ENCODE data around the gene ATP1A3.
"Not testable (repeated sequence)": the region's sequence is repeated elsewhere in the genome, so short reads cannot be mapped to it uniquely, and the experiment has no call there.

ATP1A3 gene

GRCh38 chr19:41944336-41944735, 49.7 kb downstream of the ATP1A3 start:
- DNase-seq, result no peak

GRCh38 chr19:41941410-41942202, 52.4 kb downstream of the ATP1A3 start:
- no peak for DNase-seq

- DNase-seq, result no peak
These were observed 53.2 kb downstream of the ATP1A3 start for GRCh38 chr19:41940731-41941409.

- DNase-seq, result no peak
These were observed 53.9 kb downstream of the ATP1A3 start for GRCh38 chr19:41939861-41940730.

- not testable (repeated sequence) for DNase-seq
These were observed 54.8 kb downstream of the ATP1A3 start for GRCh38 chr19:41939209-41939608.

GRCh38 chr19:41937525-41938468, 56.2 kb downstream of the ATP1A3 start:
- no peak for DNase-seq

GRCh38 chr19:41936961-41937360, 57.1 kb downstream of the ATP1A3 start:
- no peak for DNase-seq

- no peak for DNase-seq
These were observed 57.6 kb downstream of the ATP1A3 start for GRCh38 chr19:41936416-41936850.

- DNase-seq, result no peak
These were observed 58.1 kb downstream of the ATP1A3 start for GRCh38 chr19:41935760-41936415.

- DNase-seq, result no peak
These were observed 59.1 kb downstream of the ATP1A3 start for GRCh38 chr19:41934849-41935374.

- no peak for DNase-seq
These were observed 60.2 kb downstream of the ATP1A3 start for GRCh38 chr19:41933693-41934426.

GRCh38 chr19:41932720-41933332, 61.2 kb downstream of the ATP1A3 start:
- DNase-seq, result no peak

- DNase-seq, result no peak
These were observed 61.7 kb downstream of the ATP1A3 start for GRCh38 chr19:41932259-41932719.

GRCh38 chr19:41930926-41931592, 63.0 kb downstream of the ATP1A3 start:
- no peak for DNase-seq

- DNase-seq, result no peak
These were observed 63.7 kb downstream of the ATP1A3 start for GRCh38 chr19:41930322-41930722.

- DNase-seq, result no peak
These were observed 64.4 kb downstream of the ATP1A3 start for GRCh38 chr19:41929536-41930071.

- no peak for DNase-seq
These were observed 65.1 kb downstream of the ATP1A3 start for GRCh38 chr19:41928754-41929535.

GRCh38 chr19:41928221-41928683, 65.8 kb downstream of the ATP1A3 start, which contains the start of gene ERFL:
Gene ERFL, minus strand, starts transcription at chr19:41928449. Its CDS starts 15,530 bp downstream, at chr19:41912919.
- DNase-seq, result no peak
